Mesenchymal stem cell (in vitro differentiated cells and primary cell): ENCODE measurements around the gene KATNBL1.
A peak's percentile ranks its signal among the peaks of the same experiment; 100 is the strongest.
"Not testable (repeated sequence)": the region's sequence is repeated elsewhere in the genome, so short reads cannot be mapped to it uniquely, and the experiment has no call there.

ENCODE experiments used
- DNase-seq: peaks from one replicate; pipeline ENCODE4 v3.0.0-alpha.2; 2013
- H2AFZ ChIP-seq: one replicate; pipeline ENCODE4 v1.6.1; 2013; ENCODE audit warnings: low read depth, mild to moderate bottlenecking, control low read depth, inconsistent platforms, low read length, moderate library complexity
- H2AK5ac ChIP-seq: 2 replicates; pipeline ENCODE4 v1.6.1; 2013; ENCODE audit warnings: low read length, moderate library complexity, mild to moderate bottlenecking, inconsistent platforms; ENCODE audit not compliant: severe bottlenecking
- H2BK120ac ChIP-seq: one replicate; pipeline ENCODE4 v1.6.1; 2013; ENCODE audit warnings: low read depth, mild to moderate bottlenecking, inconsistent platforms, low read length, moderate library complexity
- H2BK12ac ChIP-seq, 2 experiments: one replicate each; pipeline ENCODE4 v1.6.1; 2013; ENCODE audit warnings: inconsistent platforms in 2 of 2, low read length in 2 of 2, mild to moderate bottlenecking in 2 of 2, moderate library complexity in 2 of 2, control low read depth in 1 of 2
- H2BK15ac ChIP-seq: one replicate; pipeline ENCODE4 v1.6.1; 2013; ENCODE audit warnings: mild to moderate bottlenecking, low read depth, inconsistent platforms; ENCODE audit not compliant: poor library complexity, severe bottlenecking
- H2BK5ac ChIP-seq: 2 replicates; pipeline ENCODE4 v1.6.1; 2013; ENCODE audit warnings: low read depth, mild to moderate bottlenecking, low read length, control low read depth, inconsistent platforms; ENCODE audit not compliant: poor library complexity, severe bottlenecking
- H3K14ac ChIP-seq, 2 experiments: one replicate each; pipeline ENCODE4 v1.6.1; 2013; ENCODE audit warnings: inconsistent platforms in 2 of 2, low read length in 2 of 2, control low read depth in 1 of 2, mild to moderate bottlenecking in 1 of 2, moderate library complexity in 1 of 2
- H3K18ac ChIP-seq, 2 experiments: one replicate each; pipeline ENCODE4 v1.6.1; 2013; ENCODE audit warnings: inconsistent platforms in 2 of 2, low read length in 2 of 2, control low read depth in 1 of 2, low read depth in 1 of 2, mild to moderate bottlenecking in 1 of 2
- H3K23ac ChIP-seq, 2 experiments: one replicate each; pipeline ENCODE4 v1.6.1; 2013; ENCODE audit warnings: inconsistent platforms in 2 of 2, low read length in 2 of 2, mild to moderate bottlenecking in 2 of 2, moderate library complexity in 2 of 2, control low read depth in 1 of 2
- H3K27ac ChIP-seq: 2 replicates; pipeline ENCODE4 v1.5.1; 2013; ENCODE audit warnings: mild to moderate bottlenecking, moderate library complexity, low read length, control low read depth, inconsistent platforms; ENCODE audit not compliant: poor library complexity, severe bottlenecking
- H3K27me3 ChIP-seq, 2 experiments: 2 replicates each; pipeline versions ENCODE4 v1.6.1 to v1.7.0; 2013; ENCODE audit warnings: low read length in 2 of 2, mild to moderate bottlenecking in 2 of 2, moderate library complexity in 2 of 2, control low read depth in 1 of 2, inconsistent platforms in 1 of 2; ENCODE audit not compliant: control insufficient read depth in 1 of 2, insufficient read depth in 1 of 2
- H3K36me3 ChIP-seq, 2 experiments: 2 replicates each; pipeline versions ENCODE4 v1.6.1 to v1.7.0; 2013; ENCODE audit warnings: low read length in 2 of 2, control low read depth in 1 of 2, inconsistent platforms in 1 of 2, low read depth in 1 of 2, mild to moderate bottlenecking in 1 of 2; ENCODE audit not compliant: insufficient read depth in 2 of 2, control insufficient read depth in 1 of 2
- H3K4ac ChIP-seq, 2 experiments: one replicate each; pipeline ENCODE4 v1.6.1; 2013; ENCODE audit warnings: inconsistent platforms in 2 of 2, low read length in 2 of 2, mild to moderate bottlenecking in 2 of 2, moderate library complexity in 2 of 2, control low read depth in 1 of 2, low read depth in 1 of 2
- H3K4me1 ChIP-seq: 2 replicates; pipeline ENCODE4 v1.6.1; 2013; ENCODE audit warnings: low read depth, low read length, control low read depth; ENCODE audit not compliant: control insufficient read depth, insufficient read depth
- H3K4me2 ChIP-seq: 2 replicates; pipeline ENCODE4 v1.6.1; 2013; ENCODE audit warnings: low read length, mild to moderate bottlenecking, inconsistent platforms; ENCODE audit not compliant: poor library complexity, severe bottlenecking
- H3K4me3 ChIP-seq, 2 experiments: 2 replicates each; pipeline versions ENCODE4 v1.5.1 to v1.7.0; 2013; ENCODE audit warnings: low read length in 2 of 2, mild to moderate bottlenecking in 2 of 2, control low read depth in 1 of 2, low read depth in 1 of 2; ENCODE audit not compliant: insufficient read depth in 1 of 2
- H3K79me1 ChIP-seq: replicated peaks from 2 replicates; pipeline ENCODE4 v1.6.1; 2013; ENCODE audit warnings: mild to moderate bottlenecking, control low read depth, low read length, inconsistent platforms; ENCODE audit not compliant: poor library complexity, severe bottlenecking
- H3K9ac ChIP-seq: 2 replicates; pipeline ENCODE4 v1.7.0; 2013; ENCODE audit warnings: mild to moderate bottlenecking, low read length, moderate library complexity
- H3K9me3 ChIP-seq: 2 replicates; pipeline ENCODE4 v1.7.0; 2013; ENCODE audit warnings: mild to moderate bottlenecking, low read length; ENCODE audit not compliant: control insufficient read depth
- H4K8ac ChIP-seq: one replicate; pipeline ENCODE4 v1.6.1; 2013; ENCODE audit warnings: inconsistent platforms, mild to moderate bottlenecking, low read length, moderate library complexity
- H4K91ac ChIP-seq: one replicate; pipeline ENCODE4 v1.6.1; 2013; ENCODE audit warnings: mild to moderate bottlenecking, low read length, inconsistent platforms
- whole genome bisulfite sequencing: methylation state at CpG from one replicate; pipeline ENCODE4 v1.1.7; 2013; ENCODE audit warnings: mixed read lengths; 5-methylcytosine and 5-hydroxymethylcytosine counted together

Gene KATNBL1

GRCh38 chr15:34179234-34179633 lies 30.7 kb downstream of the KATNBL1 start:
- no peak overlapping the region for H4K91ac ChIP-seq
- no peak overlapping the region for H3K4me2 ChIP-seq
- H2BK15ac ChIP-seq = no peak overlapping the region
- H3K27me3 ChIP-seq = no peaks in the 10 kb centered on the region
- H2BK5ac ChIP-seq = no peak overlapping the region
- no peak overlapping the region for H2AFZ ChIP-seq
- no CpG with 5 or more reads among the region's 3 CpGs for WGBS
- peaks cover 2% of the 10 kb centered on the region for H3K4me1 ChIP-seq
- H3K4me3 ChIP-seq = no peak overlapping the region
- no peak overlapping the region for H3K27ac ChIP-seq
- DNase-seq = no peak
- peaks cover 4% of the 10 kb centered on the region in 2 experiments for H3K36me3 ChIP-seq
- H3K9ac ChIP-seq = no peak overlapping the region
- no peak overlapping the region for H2AK5ac ChIP-seq
- H2BK12ac ChIP-seq = no peak overlapping the region
- no peak overlapping the region for H3K4ac ChIP-seq
- no peak overlapping the region for H4K8ac ChIP-seq
- H2BK120ac ChIP-seq = no peak overlapping the region
- no peak overlapping the region for H3K14ac ChIP-seq
- no peak overlapping the region for H3K23ac ChIP-seq
- peaks cover 7% of the 10 kb centered on the region for H3K9me3 ChIP-seq
- peaks cover 13% of the 10 kb centered on the region for H3K79me1 ChIP-seq
- H3K18ac ChIP-seq = no peak overlapping the region

- not testable (repeated sequence) for H4K8ac ChIP-seq, H2BK15ac ChIP-seq, H2BK5ac ChIP-seq, DNase-seq, H2AFZ ChIP-seq, H2BK120ac ChIP-seq, H3K79me1 ChIP-seq, H3K9ac ChIP-seq, H3K23ac ChIP-seq, H3K27me3 ChIP-seq, H3K4me1 ChIP-seq, H3K4me2 ChIP-seq, H3K4ac ChIP-seq, H3K27ac ChIP-seq, H2BK12ac ChIP-seq, H3K14ac ChIP-seq, H3K18ac ChIP-seq, H2AK5ac ChIP-seq, H3K4me3 ChIP-seq, H4K91ac ChIP-seq
- 82% methylated on average over 14 of the region's 14 CpGs for WGBS
- Histone ChIP-seq H3K36me3 (peaks cover 15 to 21% of the 10 kb centered on the region in 2 experiments), H3K9me3 (peaks cover 17% of the 10 kb centered on the region)
Observed at GRCh38 chr15:34165987-34166573, 43.8 kb downstream of the KATNBL1 start.

- H3K9ac ChIP-seq = no peak overlapping the region
- no peak overlapping the region for H2BK5ac ChIP-seq
- H3K4me2 ChIP-seq = no peak overlapping the region
- H3K23ac ChIP-seq = no peak overlapping the region
- no peak overlapping the region for H3K4ac ChIP-seq
- H3K14ac ChIP-seq = no peak overlapping the region
- H4K91ac ChIP-seq = no peak overlapping the region
- no peak overlapping the region for H2BK12ac ChIP-seq
- no peak overlapping the region for H2AFZ ChIP-seq
- no peak for DNase-seq
- no peak overlapping the region for H2AK5ac ChIP-seq
- H2BK15ac ChIP-seq = no peak overlapping the region
- H3K4me3 ChIP-seq = peak overlapping the region in 1 of 2 experiments; percentile 50
- H4K8ac ChIP-seq = no peak overlapping the region
- no peak overlapping the region for H2BK120ac ChIP-seq
- peaks cover 21 to 66% of the 10 kb centered on the region in 2 experiments for H3K36me3 ChIP-seq
- peaks cover 26% of the 10 kb centered on the region for H3K79me1 ChIP-seq
- H3K27ac ChIP-seq = no peak overlapping the region
- no peak overlapping the region for H3K18ac ChIP-seq
- peaks cover 38% of the 10 kb centered on the region for H3K9me3 ChIP-seq
- no peaks in the 10 kb centered on the region for H3K27me3 ChIP-seq
- WGBS = 97% methylated on average over 9 of the region's 9 CpGs
- H3K4me1 ChIP-seq = peaks cover 2% of the 10 kb centered on the region
Observed at GRCh38 chr15:34161329-34161963, 48.5 kb downstream of the KATNBL1 start.

GRCh38 chr15:34160735-34161134 lies 49.2 kb downstream of the KATNBL1 start:
- Histone ChIP-seq H2AK5ac (no peak overlapping the region), H2BK5ac (no peak overlapping the region), H3K4ac (no peak overlapping the region), H3K14ac (no peak overlapping the region), H3K9me3 (peaks cover 45% of the 10 kb centered on the region), H2AFZ (no peak overlapping the region), H2BK15ac (no peak overlapping the region), H3K9ac (no peak overlapping the region), H3K4me3 (peak overlapping the region in 1 of 2 experiments; percentile 50), H4K8ac (no peak overlapping the region), H3K23ac (no peak overlapping the region), H4K91ac (no peak overlapping the region), H2BK120ac (no peak overlapping the region), H2BK12ac (no peak overlapping the region), H3K36me3 (peaks cover 21 to 73% of the 10 kb centered on the region in 2 experiments), H3K27ac (no peak overlapping the region), H3K4me2 (no peak overlapping the region), H3K27me3 (no peaks in the 10 kb centered on the region), H3K79me1 (peaks cover 30% of the 10 kb centered on the region), H3K18ac (no peak overlapping the region), H3K4me1 (no peaks in the 10 kb centered on the region)
- WGBS = 96% methylated on average over 5 of the region's 5 CpGs
- DNase-seq = no peak
